Endothelial cell of umbilical vein (primary cell): ENCODE measurements around the gene TARS2.

Source experiments
- GATA2 ChIP-seq: IDR thresholded peaks from 2 replicates; pipeline ENCODE4 v1.7.0; 2011; ENCODE audit warnings: low read depth, mild to moderate bottlenecking, moderate library complexity, mixed read lengths, low read length; ENCODE audit not compliant: insufficient read length, insufficient read depth
- POLR2A ChIP-seq: IDR thresholded peaks from 2 replicates; pipeline ENCODE4 v1.6.1; 2012; ENCODE audit warnings: low read depth, mild to moderate bottlenecking, control low read depth, low read length
- TF ChIP-seq, protein P1 (sequence below), 2 donors: IDR thresholded peaks; 1 replicate in 1 of 2; 2 replicates in 1 of 2; pipeline ENCODE4 v1.5.1; 2011; ENCODE audit warnings: low read length in 2 of 2, mild to moderate bottlenecking in 2 of 2, moderate library complexity in 2 of 2, control low read depth in 1 of 2, inconsistent platforms in 1 of 2, low read depth in 1 of 2; ENCODE audit not compliant: insufficient read depth in 1 of 2; ENCODE audit errors: extremely low read depth in 1 of 2

DNA sequence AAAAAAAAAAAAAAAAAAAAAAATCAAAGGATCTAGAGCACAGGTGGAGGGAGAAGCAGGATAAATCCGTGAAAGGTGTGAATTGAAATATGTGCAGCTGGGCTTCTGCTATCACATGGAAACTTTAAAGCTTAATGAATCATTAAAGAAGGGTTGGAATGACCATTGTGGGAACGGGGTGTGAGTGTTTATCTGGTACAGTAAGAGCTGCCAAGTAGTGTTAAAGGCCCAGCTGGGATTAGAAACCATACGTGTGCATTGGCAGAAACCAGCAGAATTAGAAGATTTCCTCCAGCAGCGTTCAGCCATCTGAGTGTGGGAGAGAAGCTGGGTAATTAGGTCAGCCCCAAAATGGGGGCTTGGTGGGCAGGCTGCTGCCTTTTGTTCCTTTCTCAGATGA, 41.8 kb downstream of the TARS2 start:
- TF ChIP-seq, protein P1, sequence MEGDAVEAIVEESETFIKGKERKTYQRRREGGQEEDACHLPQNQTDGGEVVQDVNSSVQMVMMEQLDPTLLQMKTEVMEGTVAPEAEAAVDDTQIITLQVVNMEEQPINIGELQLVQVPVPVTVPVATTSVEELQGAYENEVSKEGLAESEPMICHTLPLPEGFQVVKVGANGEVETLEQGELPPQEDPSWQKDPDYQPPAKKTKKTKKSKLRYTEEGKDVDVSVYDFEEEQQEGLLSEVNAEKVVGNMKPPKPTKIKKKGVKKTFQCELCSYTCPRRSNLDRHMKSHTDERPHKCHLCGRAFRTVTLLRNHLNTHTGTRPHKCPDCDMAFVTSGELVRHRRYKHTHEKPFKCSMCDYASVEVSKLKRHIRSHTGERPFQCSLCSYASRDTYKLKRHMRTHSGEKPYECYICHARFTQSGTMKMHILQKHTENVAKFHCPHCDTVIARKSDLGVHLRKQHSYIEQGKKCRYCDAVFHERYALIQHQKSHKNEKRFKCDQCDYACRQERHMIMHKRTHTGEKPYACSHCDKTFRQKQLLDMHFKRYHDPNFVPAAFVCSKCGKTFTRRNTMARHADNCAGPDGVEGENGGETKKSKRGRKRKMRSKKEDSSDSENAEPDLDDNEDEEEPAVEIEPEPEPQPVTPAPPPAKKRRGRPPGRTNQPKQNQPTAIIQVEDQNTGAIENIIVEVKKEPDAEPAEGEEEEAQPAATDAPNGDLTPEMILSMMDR (IDR thresholded peaks at IDR 0.05; ENCODE audit: extremely low read depth in 1 of 2, insufficient read depth in 1 of 2, low read depth in 1 of 2, low read length in 2 of 2), result no peak
- TF ChIP-seq POLR2A (no peak), GATA2 (no peak)
